ENCODE measurements around the gene SYNE1.

SYNE1 gene

DNA sequence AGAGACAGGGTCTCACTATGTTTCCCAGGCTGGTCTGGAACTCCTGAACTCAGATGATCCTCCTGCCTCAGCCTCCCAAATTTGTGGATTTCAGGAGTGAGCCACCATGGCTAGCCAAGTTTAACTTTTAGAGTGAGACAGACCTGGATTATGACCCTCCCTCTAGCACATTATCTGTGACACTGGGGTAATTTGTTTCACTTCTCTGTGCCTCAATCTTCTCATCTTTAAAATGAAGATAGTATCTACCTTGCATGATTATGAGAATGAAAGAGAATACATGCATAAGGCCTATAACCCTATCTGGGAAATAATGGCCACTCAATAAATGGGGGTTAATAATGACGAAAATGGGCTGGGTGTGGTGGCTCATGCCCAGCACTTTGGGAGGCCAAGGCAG lies 373.6 kb downstream of the SYNE1 start:
- no peak for DNase-seq

DNA sequence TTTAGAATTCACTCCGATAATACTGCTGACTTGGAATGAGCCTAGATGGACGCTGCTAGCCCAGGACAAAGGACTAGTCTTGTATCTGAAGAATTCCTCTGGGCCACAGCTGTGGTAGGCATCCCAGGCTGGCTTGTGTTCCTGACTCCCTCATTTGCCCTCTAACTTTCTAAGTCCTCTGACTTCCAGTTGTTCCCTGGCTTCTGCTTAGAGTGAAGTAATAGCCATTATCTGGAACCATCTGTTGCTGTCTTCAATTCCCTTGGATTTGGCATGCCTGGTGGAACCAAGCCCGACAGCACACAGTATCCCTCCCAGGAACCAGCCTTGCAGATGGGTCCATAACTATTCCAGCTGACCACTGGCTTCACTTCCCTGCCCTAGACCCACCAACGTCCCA lies 376.0 kb downstream of the SYNE1 start:
- no peak for DNase-seq

DNA sequence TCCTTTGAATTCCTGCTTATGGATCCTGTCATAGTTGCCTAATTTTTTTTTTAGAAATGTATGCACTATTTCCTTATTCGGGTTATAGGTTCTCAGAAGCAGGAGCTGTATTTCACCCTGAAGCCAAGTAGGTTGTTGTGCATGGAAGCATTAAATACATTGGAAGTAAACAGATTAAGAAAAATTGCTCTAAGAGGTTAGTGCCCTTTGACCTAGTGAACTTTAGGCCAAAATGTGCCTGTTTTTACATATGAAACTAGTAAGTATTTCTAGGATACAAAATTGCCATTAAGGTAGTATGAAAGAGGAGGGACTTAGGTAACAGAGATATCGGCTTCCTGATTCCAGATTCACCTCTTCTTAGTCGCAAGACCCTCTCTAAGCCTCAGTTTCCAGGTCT lies 377.9 kb downstream of the SYNE1 start:
- no peak for DNase-seq

DNA sequence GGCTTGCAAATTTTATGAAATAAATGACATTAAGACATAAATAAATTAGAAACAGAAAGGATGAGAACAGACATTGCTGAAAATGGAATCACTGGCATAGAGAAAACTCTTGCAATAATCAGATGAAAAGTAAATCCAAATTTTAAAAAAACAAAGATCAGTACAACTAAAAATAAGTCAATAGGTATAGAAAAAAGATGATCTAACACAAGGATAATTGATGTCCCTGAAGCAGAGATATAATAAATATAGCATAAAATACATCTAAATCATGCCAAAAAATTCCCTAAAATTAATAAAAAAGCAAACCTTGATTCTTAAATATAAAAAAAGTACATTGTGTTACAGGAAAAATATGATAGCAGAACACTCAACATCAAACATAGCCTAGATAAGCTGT lies 379.6 kb downstream of the SYNE1 start:
- no peak for DNase-seq

DNA sequence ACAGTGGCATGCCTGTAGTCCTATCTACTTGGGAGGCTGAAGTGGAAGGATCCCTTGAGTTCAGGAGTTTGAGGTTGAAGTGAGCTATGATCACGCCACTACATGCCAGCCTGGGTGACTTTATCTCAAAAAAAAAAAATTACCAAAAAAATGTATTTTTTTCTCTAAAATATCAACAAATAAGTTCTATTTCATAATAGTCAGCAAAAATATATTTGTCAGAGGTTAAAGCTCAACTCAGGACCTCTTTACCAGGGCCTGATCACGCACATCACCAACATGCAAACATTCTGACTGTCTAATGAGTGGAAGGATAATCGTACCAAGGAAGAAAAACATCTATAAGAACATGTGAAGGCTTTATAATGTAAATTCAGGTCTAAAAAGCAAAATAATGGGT lies 387.0 kb downstream of the SYNE1 start:
- no peak for DNase-seq

DNA sequence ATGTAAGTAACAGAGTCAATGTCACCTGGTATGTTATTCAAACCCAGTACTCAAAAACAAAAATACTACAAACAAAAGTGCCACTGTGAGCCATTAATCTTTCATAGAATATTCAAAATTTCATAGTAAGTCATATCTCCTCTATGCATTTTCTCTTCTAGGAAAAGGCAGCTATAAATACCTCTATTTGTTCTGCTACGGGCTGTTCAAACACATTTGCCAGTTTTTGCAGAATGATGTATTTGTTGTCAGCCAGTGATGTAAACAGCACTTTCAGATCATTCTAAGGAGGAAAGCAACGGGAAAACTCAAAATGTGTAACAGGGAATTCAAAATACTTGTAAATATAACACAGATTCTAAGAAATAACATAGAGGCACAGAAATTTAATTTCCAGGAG lies 388.2 kb downstream of the SYNE1 start:
- no peak for DNase-seq

DNA sequence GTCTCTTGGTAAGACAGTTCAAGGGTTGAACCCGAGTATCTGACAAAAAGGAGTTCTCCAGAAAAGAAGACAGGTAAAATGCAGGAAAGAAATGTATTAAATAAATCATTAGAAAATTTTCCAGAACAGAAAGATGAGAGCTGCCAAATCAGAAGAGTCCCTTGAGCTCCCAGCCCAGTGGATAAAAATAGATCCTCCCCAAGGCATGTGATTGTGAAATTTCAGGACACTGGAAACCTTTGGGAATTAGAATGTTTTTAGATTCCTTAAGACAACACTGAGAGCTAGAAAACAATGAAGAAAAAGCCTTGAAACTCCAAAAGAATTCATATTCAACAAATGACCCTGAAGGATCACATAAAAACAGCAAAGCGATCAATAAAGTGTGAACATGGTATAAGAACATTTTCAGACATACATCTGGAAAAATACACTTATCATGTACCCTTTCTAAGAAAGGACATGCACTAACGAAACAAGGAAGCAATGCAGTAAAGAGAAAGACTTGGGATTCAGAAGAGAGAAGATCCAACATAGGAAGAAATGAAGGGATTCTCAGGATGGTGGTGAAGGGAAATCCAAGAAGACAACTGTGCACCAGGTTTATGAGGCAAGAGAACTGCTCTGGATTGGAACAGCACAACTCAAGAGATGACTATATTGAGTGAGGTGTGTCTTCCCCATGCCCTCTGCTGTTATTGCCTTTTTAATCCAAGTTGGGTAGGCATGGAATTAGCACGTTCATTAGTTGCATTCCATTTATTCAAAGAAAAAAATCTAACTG lies 390.4 kb downstream of the SYNE1 start:
- no peak for DNase-seq

DNA sequence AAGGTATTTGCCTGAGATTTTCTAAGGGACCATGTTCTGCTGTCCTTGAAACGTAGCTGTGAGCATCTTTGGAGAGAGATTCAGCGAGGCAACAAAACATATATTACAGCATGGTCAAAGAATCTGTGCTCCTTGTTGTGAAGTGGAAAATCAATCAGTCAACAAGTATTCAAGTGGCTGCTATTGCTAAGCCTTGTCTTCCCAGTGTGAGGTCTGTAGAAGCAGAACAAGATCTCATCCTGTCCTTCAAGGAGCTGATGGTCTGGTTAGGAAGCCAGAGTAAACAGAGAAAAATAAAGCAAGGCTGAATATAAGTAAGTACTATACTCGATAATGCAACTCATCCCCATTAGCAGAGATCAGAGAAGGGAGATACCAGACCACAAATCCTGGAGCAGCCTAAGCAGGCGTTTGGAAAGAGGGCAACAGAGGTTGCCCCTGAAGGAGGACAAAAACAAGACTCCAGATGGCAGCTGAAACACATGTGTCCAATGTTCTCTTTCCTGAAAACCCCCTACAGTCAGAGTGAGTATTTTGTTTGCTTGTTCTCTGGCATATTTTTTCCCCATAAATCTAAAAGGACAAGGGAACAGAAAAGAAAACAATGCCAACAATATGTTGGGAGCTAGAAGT lies 392.0 kb downstream of the SYNE1 start:
- no peak for DNase-seq

DNA sequence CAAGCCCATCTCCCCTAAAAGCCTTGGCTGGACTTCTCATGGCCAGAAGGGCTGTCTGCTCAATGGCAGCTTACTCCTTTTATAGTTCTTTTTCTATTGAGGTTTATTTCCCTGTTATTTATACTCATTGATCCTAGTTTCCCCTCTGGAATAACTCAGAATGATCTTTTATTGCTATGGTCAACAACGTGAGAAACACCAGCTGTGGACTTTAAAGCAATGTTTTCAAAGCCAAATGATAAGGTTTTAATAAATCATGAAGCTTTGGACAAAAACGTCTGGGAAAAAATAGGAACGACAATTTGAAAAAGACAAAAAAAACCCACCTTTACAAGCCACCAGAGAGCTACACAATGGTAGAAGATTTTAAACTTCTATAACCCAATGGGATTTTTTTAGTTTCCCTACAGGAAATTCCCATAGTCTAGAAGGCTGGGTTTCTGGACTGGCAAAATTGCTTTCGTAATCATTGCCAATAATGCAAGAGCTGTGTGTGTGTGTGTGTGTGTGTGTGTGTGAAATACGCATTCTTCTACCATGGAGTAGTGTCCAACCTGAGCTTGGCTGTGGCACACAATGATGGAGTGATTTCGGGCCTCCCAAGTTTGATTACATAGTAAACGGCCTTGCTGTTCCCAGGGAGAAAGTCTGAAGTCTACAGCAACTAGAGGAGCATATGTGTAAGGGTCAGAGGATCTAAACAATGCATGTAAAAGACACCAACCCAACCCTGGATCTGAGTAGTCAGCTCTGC lies 396.0 kb downstream of the SYNE1 start:
- DNase-seq = no peak

DNA sequence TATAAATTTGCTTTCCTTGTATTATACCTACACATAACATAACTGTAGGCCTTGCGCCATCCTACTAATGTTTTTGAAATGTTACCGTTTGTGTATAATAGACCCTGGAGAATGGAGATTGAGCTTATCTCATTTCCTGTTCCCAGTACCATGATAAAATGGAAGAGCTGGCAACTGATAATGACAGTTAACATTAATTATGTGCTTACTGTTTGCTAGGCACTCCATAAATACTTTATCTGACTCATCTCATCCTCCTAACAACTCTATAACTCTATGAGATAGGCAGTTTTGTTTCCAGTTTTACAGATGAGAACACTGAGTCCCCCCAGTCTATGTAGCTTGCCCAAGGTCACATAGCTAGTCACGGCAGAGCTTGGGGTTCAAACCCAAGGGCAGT lies 396.7 kb downstream of the SYNE1 start:
- DNase-seq = no peak

DNA sequence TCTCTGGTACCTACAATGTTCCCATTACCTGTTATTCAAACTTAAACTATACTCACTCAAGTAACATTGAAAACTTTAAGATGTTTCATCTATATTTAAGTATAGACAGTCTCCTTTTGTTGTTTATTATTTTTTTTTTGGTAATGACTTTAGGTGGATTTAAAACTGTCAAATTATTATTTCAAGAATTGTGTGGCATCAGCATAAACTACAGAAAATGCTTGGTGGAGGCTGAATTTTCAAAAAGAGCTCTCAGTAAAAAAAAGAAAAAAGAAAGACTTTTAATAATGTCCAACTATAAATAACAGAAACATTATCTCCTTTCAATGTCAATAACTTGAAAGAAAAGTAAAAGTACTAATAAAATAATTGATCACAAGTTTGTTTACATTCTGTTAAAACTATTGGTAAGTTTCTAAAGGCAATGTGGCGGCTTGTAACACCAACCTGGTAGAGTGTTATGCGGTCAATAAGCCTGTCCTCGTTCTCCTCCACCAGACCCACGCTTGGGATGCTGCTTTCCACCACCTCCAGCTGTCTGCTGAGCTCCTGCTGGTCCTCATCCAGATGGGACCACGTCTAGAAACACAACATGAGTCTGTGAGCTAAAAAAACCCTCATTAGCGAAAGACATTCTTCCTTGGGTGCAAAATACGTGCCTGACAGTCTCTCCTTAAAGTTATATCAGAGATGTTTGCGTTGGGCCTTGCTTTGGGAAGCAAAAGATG lies 400.6 kb downstream of the SYNE1 start:
- no peak for DNase-seq

DNA sequence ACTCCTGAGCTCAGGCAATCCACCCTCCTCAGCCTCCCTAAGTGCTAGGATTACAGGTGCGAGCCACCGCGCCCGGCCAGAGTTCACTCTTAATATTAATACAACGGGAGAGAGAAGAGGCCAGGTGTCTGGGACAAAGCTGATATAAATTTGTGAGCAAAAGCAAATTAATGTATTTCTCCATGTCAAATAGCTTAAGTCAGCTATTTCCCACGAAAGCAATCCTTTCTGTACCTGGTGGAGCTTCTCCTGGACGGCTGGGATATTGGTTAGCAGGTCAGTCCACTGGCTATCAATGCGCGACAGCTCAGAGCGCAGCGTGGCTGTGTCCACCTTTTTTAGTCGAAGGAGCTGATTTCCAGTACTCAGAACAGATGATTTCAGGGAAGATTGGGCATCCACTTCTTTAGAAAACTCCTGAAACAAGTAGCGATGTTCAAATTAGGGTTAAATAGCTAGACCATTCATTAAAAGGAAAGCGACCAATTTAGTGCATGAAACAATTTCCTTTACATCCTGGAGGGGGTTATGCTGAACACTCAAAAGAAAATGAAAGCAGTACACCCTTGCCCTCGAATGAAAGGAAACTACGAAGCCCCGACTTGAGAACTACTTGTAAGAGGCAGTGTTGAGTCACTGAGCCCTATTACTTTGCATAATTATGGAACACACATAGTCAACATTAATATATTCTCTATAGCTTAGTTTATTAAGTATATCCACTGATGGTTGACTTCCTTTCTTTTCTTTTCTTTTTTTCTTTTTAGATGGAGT lies 403.4 kb downstream of the SYNE1 start:
- DNase-seq = no peak

DNA sequence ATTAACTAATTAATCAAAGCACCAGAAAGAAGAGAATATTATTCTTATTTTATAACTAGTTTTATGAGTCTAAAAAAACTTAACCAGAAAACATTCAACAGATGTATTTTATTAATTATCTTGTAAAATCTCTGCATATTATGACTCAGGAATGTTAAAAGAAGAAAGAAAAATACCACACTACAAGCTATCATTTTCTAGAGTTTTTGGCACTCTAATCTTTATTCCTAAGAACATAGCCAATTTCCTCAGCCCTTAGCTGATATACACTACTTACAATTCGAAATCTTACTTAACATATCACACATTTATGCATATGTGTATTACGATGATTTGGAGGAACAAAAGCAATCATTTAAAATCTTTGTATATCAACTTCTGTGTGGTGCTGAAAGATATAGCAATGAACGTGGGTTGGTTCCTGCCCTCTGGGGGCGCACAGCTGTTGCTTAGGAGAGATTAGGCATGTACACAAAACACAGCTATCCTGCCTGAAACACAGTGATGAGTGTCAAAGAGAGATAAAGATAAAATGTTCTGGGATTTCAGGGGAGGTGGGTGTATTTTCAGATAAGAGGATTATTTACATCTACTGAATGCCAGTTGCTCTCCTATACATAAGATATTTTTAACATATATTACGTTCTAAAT lies 404.5 kb downstream of the SYNE1 start:
- DNase-seq = peak; percentile 90

DNA sequence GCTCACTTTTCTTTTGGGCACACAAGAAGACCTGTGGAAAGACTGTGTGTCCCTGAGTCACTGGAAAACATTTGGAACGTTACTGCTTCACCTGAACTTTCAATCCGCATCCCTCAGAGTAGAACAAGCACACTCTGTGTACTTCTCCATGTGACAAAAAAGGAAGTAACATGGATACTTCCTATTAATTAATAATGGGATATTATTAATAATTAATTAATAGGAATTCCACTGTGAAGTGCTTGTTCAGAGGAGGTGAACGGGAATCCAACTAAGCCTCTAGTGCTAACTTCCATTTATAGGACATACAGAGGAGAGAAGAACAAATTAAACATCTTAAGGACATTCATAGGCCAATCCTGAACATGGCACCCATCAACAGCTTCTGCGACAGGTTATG lies 407.8 kb downstream of the SYNE1 start:
- no peak for DNase-seq

DNA sequence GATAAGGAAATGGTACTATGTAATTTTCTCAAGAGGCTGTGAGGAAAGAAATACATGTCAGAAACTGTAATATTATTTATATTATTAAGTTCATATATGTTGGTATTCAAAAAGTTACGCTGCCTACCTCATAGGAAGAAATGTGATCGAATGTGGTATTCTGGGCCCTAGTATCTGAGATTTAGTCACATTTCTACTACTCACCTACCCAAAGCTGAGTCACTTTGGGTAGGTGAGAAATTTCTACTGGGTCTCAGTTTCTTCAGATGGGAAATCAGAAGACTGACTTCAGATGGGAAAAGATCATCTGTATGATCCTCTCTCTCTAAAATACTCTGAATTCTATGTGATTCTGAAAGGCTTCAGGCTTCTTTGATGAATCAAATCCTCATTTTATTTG lies 411.0 kb downstream of the SYNE1 start:
- no peak for DNase-seq

DNA sequence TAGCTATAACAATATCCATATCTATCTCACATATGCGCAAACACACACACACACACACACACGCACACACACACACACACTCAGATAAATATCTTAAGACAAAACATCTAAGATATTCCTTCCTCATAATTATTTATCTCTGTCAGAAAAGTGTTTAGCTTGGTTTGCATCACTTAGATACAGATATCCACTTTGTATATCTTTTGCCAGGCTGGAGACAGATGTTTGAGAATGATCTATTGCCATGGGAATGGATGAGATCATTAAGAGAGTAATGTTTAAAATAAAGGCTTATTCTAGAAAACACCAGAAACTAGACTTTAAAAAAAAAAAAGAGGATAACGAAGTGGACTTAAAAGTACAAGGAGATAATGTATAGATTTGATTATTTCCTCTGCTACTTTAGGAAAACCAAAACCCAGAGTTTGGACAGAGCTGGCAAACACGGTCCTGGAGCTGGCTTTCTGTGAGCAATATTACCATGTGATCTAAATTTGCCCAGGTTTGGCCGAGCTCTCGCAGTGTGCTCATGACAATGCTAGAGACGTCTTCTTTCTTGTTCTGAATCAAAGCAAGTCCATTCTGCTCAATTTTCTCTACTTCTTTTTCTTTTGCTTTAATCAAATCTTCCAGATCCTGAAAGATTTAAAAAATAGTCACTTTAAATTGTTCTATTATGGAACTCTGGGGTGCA lies 411.8 kb downstream of the SYNE1 start:
- no peak for DNase-seq

DNA sequence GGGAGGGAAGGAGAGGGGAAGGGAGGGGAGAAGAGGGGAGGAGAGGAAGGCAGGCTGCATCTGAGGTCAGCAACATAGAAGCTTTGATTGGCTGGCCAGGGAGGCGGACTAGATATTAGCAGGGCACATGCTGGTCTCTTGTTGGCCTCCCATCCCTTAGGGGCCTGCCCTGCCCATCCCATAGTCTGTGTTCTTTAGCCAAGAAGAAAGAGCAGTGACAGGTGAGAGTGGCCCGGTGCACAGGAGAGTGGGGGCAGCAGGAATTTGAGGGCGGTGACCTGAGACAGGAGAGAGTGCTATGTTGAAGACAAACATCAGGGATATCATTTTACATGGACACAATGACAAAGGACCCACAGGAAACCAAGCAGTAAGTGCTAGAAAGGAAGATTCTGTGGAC lies 413.5 kb downstream of the SYNE1 start:
- no peak for DNase-seq

DNA sequence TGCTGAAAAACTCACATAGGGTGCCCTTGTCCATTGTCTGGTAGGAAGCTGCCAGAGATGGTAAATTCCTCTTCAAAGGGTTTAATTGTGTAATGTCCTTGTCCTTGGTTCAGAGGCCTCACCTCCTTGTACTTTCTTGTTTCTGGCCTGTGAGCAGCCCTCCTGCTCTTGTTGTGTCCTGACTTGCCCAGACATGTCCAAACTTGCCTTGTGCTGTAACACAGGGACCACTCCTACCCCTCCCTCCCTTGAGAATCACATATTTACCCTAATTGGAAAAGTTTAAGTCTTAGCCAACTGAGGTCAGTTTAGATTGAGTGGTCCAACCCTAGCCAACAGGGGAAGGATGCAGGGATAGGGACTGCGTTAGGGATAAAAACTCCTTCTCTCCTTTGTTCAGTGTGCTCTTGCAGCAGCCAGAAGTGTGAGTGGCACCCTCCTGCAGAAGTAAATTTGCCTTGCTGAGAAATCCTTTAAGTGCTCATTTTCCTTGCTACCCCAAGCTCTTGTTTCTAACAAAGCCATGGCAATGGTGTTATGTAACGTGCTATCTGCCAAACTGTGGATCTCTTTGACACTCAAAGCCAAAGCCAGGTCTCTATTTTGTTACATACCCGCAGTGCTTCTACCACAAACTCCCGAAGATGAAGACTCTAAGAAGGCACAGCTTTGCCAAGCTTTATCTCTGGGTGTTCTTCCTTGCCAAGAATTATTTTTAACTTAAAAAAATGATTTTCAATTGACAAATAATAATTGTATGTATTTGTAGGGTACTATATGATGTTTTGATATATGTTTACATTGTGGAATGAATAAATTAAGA lies 415.1 kb downstream of the SYNE1 start:
- DNase-seq = no peak

DNA sequence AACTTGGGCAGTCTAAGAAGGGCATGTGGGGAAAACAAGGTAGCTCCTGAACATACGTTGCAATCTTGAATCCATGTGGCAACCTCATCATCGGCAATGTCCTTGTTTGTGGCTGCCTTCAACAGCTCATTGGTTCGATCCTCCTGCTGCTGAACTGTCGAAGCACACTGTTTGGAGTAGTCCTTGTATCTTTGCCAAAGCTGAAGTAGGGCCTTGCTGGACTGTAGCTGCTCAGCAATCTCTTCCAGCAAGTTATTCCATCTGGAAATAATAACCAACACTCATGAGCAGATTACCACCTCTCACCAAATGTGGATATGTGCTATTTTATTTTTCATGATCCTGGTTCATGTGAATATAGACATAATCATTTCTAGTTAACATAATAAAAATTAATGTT lies 416.4 kb downstream of the SYNE1 start:
- DNase-seq = no peak

DNA sequence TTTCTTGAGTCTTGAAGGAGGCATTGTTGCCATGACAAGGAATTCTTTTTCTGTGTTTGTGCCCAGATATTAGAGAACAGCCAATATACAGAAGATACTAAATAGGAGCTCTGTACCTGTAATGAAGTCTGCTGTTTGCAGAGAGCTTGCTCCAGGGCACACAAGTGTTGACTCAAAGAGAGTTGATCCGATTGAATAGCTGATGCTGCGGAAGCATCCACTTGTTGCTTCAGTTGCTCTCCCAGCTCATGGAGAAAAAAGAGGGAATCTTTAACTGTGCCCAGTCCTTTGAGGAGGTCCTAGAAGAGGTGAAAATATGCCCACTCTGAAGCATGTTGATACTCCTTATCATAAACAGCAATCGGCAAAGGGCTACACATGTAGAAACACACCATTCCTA lies 418.3 kb downstream of the SYNE1 start:
- no peak for DNase-seq

DNA sequence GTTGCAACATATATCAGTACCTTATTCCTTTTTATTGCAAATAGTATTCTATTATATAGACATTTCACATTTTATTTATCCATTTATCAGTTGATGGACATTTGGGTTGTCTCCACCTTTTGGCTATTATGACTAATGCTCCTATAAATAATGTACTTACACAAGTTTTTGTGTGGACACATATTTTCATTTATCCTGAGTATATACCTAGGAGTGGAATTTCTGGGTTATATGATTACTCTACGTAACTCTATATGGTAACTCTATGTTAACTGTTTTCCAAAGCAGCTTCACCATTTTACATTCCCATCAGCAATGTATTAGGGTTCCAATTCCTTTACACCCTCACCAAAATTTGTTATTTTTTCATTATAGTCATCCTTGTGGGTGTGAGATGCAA lies 424.7 kb downstream of the SYNE1 start:
- no peak for DNase-seq

Data from hematopoietic multipotent progenitor cell treated with erythropoietin and hydrocortisone succinate and interleukin-3 and kit ligand, for 8 days (in vitro differentiated cells).